22Rv1 (cell line): ENCODE results near the gene PRIM1.

Experiments
- H3K27ac ChIP-seq: fragments of 450-650 bp; 2 replicates; pipeline ENCODE4 v1.5.1; 2017
- CTCF ChIP-seq: fragments of 450-650 bp; IDR thresholded peaks from 2 replicates; pipeline ENCODE4 v1.5.1; 2017; ENCODE audit warnings: mild to moderate bottlenecking
- ZFX ChIP-seq: fragments of 450-650 bp; IDR thresholded peaks from 2 replicates; pipeline ENCODE4 v1.6.1; 2017; ENCODE audit warnings: antibody characterized with exemption, borderline replicate concordance

The PRIM1 gene

GRCh38 chr12:56721216-56721615 is 30.9 kb downstream of the PRIM1 start:
- TF ChIP-seq CTCF = no peak
- H3K27ac ChIP-seq = peak overlapping the region; percentile 99

GRCh38 chr12:56720731-56721151 is 31.4 kb downstream of the PRIM1 start:
- TF ChIP-seq ZFX (no peak), CTCF (no peak)

GRCh38 chr12:56719056-56719455 is 33.1 kb downstream of the PRIM1 start:
- H3K27ac ChIP-seq = peak overlapping the region; percentile 99
- TF ChIP-seq CTCF (no peak), ZFX (no peak)

More at GRCh38 chr12:56720731-56721151, 31.4 kb downstream of the PRIM1 start:
- peak overlapping the region; percentile 99 for H3K27ac ChIP-seq

- peak overlapping the region; percentile 99 for H3K27ac ChIP-seq
- TF ChIP-seq CTCF (no peak), ZFX (no peak)
Observed at GRCh38 chr12:56718636-56719035, 33.5 kb downstream of the PRIM1 start.

GRCh38 chr12:56718149-56718548 is 34.0 kb downstream of the PRIM1 start:
- no peak for TF ChIP-seq ZFX
- no peak for TF ChIP-seq CTCF
- H3K27ac ChIP-seq = no peak overlapping the region

- H3K27ac ChIP-seq = no peak overlapping the region
- no peak for TF ChIP-seq ZFX
- no peak for TF ChIP-seq CTCF
Observed at GRCh38 chr12:56716933-56717880, 34.9 kb downstream of the PRIM1 start.

- TF ChIP-seq ZFX = no peak
- no peak overlapping the region; the same call in 1 of the 2 replicates for H3K27ac ChIP-seq
Observed at GRCh38 chr12:56716458-56716857, 35.7 kb downstream of the PRIM1 start.
